ENCODE measurements around the gene RRP1B.
A peak's percentile ranks its signal among the peaks of the same experiment; 100 is the strongest.

GRCh38 chr21:43646550-43647260 is 12.7 kb upstream of the RRP1B start:
- TF ChIP-seq CTCF (conservative IDR thresholded peaks at IDR 0.05; ENCODE audit: low read depth in 2 of 2) (peak; percentile 98 to 100), POLR2AphosphoS5 (IDR thresholded peaks at IDR 0.05; ENCODE audit: low read depth) (no peak), EZH2phosphoT487 (IDR thresholded peaks at IDR 0.05; ENCODE audit: unreplicated experiment) (no peak), CREB1 (CRISPR knock-in tag; IDR thresholded peaks at IDR 0.05; ENCODE audit: low read depth) (no peak), ZNF462 (CRISPR knock-in tag; IDR thresholded peaks at IDR 0.05) (no peak), EZH2 (IDR thresholded peaks at IDR 0.05; ENCODE audit: low read depth, unreplicated experiment) (no peak), ETS1 (IDR thresholded peaks at IDR 0.05) (no peak), JUNB (IDR thresholded peaks at IDR 0.05; ENCODE audit: unreplicated experiment) (no peak)

Data from GM23338 (cell line).